ENCODE measurements around the gene LRMDA.

LRMDA gene

GRCh38 chr10:75707080-75707840 is 275.8 kb downstream of the LRMDA start:
- H3K4me3 ChIP-seq (ENCODE audit: low read depth, low read length), result no peak overlapping the region
- no peak for TF ChIP-seq CTCF (IDR thresholded peaks at IDR 0.05; ENCODE audit: insufficient read depth, low read depth, low read length, missing control alignments)
- no peak for DNase-seq (ENCODE audit: low read depth)

GRCh38 chr10:75708060-75708459 is 276.6 kb downstream of the LRMDA start:
- no peak for DNase-seq (ENCODE audit: low read depth)
- H3K4me3 ChIP-seq (ENCODE audit: low read depth, low read length), result no peak overlapping the region
- no peak for TF ChIP-seq CTCF (IDR thresholded peaks at IDR 0.05; ENCODE audit: insufficient read depth, low read depth, low read length, missing control alignments)

GRCh38 chr10:75709245-75709644 is 277.8 kb downstream of the LRMDA start:
- no peak for TF ChIP-seq CTCF (IDR thresholded peaks at IDR 0.05; ENCODE audit: insufficient read depth, low read depth, low read length, missing control alignments)
- H3K4me3 ChIP-seq (ENCODE audit: low read depth, low read length), result no peak overlapping the region
- DNase-seq (ENCODE audit: low read depth), result no peak

- H3K4me3 ChIP-seq (ENCODE audit: low read depth, low read length), result no peak overlapping the region
- no peak for TF ChIP-seq CTCF (IDR thresholded peaks at IDR 0.05; ENCODE audit: insufficient read depth, low read depth, low read length, missing control alignments)
- DNase-seq (ENCODE audit: low read depth), result no peak
These were observed 278.4 kb downstream of the LRMDA start for GRCh38 chr10:75709811-75710210.

- DNase-seq (ENCODE audit: low read depth), result no peak
- no peak for TF ChIP-seq CTCF (IDR thresholded peaks at IDR 0.05; ENCODE audit: insufficient read depth, low read depth, low read length, missing control alignments)
- H3K4me3 ChIP-seq (ENCODE audit: low read depth, low read length), result no peak overlapping the region
These were observed 280.9 kb downstream of the LRMDA start for GRCh38 chr10:75712242-75712880.

GRCh38 chr10:75716506-75716905 is 285.1 kb downstream of the LRMDA start:
- DNase-seq (ENCODE audit: low read depth), result no peak
- H3K4me3 ChIP-seq (ENCODE audit: low read depth, low read length), result no peak overlapping the region
- no peak for TF ChIP-seq CTCF (IDR thresholded peaks at IDR 0.05; ENCODE audit: insufficient read depth, low read depth, low read length, missing control alignments)
